SU-DHL-6 (cell line): Measurements from ENCODE around the gene GP1BB.

Source experiments
- CTCF ChIP-seq: fragments of 200-600 bp; sonication (generic); IDR thresholded peaks from one replicate; pipeline ENCODE4 v1.5.1; 2017; ENCODE audit warnings: antibody characterized with exemption, mild to moderate bottlenecking, low read length, moderate library complexity; ENCODE audit not compliant: insufficient read depth, poor library complexity, severe bottlenecking
- EZH2phosphoT487 ChIP-seq: fragments of 200-600 bp; sonication (generic), shearing (Covaris generic); conservative IDR thresholded peaks from 2 replicates; pipeline ENCODE4 v1.6.1; 2018; ENCODE audit warnings: mild to moderate bottlenecking, antibody characterized with exemption, low read length, moderate library complexity, mixed read lengths

GRCh38 chr22:19696504-19697276 is 26.6 kb upstream of the GP1BB start:
- no peak for TF ChIP-seq CTCF
- no peak for TF ChIP-seq EZH2phosphoT487
